ENCODE measurements around the gene IFI44.

DNA sequence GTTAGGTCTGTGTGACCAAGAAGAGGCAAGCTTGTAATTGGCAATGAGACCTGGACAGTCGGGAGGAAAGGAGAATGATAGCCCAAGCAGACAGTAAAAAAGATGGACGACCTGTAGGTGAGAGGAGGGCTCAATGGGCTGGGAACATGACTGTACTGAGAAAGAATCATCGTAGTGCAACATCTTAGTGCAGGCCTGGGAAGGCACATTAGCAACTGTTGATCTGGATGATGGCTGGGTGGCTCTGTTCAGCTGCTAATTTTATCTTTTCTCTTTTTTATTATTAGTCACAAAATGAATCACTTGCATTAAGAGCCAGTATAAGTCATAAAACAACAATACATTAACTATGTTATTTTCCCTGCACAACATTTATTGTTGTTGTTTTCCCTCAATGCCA, 32.9 kb downstream of the IFI44 start:
- no peak for TF ChIP-seq SUZ12 (IDR thresholded peaks at IDR 0.05; ENCODE audit: extremely low read depth, insufficient read depth, insufficient read length)
- TF ChIP-seq YY1 (IDR thresholded peaks at IDR 0.05; ENCODE audit: insufficient read depth, insufficient read length), result no peak

Measured in NT2/D1 (cell line).